ENCODE measurements around the gene ADPRS. TPM values are rescaled to one million over a fixed set of nuclear protein-coding genes. Genes with fewer than 3 reads are reported as not detected.
A peak's percentile ranks its signal among the peaks of the same experiment; 100 is the strongest.

ADPRS gene
- total RNA-seq, 1 donor from 2014 or later = 57.0 TPM

DNA sequence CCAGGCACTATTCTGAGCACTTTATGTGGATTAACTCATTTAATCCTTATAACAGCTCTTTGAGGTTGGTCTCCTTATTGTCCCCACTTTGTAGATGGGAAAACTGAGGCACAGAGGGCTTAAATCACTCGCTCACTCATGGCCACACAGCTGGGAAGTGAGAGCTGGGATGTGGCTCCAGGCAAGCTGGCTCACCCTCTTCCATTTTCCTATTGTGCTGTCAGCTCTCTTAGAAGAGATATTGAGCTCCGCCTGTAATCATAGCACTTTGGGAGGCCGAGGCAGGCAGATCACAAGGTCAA lies 40.2 kb downstream of the ADPRS start:
- no peak for DNase-seq (ENCODE audit: low read depth)

DNA sequence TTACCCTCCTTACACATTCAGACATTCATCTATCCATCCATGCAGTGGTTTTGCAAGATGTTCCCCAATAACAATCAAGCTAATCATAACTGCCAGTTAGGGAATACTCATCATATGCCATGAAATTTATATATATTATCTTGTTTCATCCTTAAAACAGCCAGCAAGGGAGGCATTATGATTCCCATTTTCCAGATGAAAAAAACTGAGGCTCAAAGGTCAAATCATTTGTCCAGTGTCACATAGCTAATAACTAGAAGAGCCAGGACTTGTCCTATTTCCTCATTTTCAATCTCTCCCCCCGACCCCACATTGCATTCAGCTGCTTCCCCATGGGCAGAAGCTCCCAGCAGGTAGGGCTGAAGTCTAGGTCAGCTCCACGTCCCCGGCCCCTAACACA lies 43.3 kb downstream of the ADPRS start:
- DNase-seq (ENCODE audit: low read depth) = no peak

DNA sequence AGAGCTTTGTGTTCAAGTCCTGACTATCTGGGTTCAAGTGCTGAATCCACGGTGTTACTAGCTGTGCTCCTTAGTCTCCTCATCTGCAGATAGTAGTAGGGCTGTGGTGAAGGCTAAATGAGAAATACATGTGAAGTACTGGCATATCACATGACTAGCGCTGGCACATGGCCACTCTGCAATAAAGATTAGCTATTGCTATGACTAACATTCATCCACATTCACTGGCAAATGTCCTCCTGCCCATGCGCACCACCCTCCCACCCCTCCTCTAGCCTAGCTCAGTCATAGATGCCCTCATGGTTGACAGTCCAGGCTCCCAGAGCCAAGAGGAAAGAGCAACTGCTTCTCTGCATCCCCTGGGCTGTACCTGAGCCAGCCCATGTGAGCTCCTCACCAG lies 44.8 kb downstream of the ADPRS start:
- DNase-seq (ENCODE audit: low read depth) = peak; percentile 73

DNA sequence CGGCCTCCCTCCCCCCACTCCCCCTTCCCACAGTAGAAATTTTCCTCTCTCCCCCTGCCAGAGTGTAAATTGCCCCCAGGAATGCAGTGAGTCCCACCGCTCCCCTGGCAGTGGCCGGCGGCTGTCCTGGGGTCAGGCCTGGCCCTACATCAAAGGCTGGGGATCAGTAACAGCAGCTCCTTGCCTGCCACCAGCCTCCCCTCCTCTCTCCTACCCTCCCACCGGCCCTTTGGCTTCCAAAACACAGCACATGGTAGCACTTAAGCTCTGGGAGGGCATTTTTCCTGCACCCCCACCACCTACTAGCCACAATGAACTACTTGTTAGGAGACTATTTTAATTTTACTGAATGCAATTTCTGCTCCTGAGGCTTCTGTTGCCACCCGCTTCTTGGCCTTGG lies 45.3 kb downstream of the ADPRS start:
- no peak for DNase-seq (ENCODE audit: low read depth)

DNA sequence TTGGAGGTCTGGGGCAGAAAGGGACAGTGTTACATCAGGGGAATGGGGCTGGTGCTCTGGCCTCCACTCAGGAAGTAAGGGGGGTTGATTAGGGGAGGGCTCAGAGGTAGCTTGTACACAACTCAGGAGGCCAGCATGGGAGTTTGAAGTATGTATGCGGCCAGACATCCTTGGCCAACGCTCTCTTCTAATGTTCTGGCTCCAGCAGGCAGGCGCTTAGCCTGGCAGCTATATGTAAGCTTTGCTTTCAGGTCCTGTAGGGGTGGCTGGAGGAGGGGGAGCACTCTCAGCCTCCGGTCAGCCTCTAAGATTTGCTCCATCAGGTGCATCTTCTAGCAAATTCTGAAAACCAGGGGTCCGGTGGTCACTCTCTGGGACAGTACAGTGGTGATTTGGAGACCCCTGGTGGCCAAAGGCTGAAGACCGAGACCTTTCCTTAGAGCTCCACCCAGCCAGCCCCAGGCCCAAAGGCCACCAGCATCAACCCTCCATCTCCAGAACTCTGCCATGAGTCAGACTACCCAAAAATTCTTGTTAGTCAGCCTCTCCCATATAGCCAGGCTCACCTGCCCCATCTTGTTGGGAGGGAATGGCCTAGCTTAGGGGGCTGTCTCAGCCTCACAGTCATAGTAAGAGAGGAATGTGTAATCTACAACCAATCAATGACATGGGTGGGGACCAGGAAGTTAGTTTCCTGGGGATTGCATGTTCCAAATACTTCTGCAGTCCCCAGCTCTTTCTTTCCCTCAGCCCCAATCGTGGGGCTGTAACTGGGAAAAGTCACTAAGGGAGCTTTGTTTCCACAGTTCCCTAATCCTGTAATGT lies 46.0 kb downstream of the ADPRS start:
- DNase-seq (ENCODE audit: low read depth) = peak; percentile 65

DNA sequence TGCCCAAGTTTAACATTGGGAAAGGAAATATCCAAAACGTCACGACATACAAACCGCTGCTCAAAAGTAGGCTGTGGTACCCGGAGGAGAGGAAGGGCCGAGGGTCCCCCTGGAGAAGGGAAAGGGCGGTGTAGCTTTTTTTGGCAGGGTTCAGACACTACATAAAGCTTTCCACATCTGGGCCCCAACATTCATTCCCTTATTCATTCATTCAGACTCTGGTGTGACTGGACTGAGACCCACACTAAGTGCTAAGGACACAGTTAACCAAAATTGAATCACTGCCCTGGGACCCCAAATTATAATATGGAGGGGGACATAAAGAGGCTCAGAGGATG lies 46.6 kb downstream of the ADPRS start:
- no peak for DNase-seq (ENCODE audit: low read depth)

DNA sequence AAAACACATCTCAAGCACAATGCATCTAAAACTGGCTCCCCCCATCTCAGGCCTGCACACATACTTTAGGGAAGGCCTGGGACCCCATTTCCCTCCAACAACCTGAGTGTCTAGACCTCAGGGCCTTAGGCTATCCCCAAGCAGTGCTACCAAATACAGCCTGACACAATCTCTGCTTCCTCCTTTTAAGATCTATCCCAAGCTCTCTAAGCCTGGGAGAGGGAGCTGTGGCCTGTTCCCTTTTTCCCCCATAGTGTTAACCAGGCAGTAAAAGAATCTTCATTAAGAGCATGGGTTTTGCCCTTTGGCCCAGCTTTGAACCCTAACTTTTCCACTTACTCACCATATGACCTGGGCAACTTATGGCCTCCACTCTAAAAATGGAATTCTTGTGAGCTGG lies 47.1 kb downstream of the ADPRS start:
- DNase-seq (ENCODE audit: low read depth) = no peak

DNA sequence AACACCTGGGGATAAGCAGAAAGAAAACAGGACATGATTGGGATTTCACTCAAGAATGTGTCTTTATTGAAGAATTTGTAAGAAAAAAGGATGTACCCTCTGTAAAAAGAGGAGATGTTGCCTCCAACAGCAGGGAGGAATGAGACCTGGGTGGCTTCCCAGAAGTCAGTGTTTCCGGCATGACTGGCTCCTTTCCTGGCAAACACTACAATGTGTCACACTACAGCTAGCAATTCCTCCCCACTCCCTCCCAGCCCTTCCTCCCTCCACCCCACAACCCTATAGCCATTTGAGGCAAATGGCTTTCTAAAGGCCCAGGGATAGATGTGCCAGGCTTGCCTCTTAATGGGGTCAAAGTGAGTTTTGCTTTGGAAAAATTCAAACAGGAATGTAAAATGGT lies 47.8 kb downstream of the ADPRS start:
- DNase-seq (ENCODE audit: low read depth) = peak; percentile 65

DNA sequence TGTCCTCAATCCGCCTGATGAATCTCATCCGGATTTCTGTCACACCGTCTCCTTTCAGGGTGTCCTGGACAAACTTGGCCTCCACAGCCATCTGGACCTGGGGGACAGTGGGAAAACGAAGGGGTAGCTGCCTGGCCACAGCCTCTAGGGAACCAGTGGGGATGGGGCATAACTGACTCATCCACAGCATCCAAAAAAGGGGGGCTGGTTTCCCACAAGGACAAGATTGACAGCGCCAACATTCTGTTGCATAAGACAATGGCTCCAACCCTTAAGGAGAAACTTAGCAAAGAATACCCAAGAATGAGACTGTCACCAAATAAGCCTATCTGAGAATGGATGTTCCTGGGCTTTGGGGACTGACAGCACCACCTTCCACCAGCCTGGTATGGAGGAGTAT lies 48.5 kb downstream of the ADPRS start:
- DNase-seq (ENCODE audit: low read depth) = peak; percentile 82

DNA sequence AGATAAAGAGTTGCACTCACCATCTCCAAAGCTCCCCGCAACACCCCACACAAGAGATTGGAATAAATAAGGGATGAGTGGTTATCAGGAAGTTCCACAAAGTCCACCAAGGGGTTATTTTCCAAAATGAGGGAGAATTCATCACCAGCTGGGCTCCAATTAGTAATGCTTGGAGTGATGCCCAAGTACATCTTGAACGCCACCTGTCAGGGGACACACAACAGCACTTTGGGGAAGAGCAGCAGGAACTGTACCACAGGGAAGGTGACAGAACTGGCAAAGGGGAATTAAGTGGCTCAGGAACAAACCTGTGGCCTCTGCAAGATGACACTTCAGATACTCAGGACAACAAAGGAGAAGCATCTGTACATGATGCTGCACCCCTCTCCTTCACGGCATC lies 49.1 kb downstream of the ADPRS start:
- peak; percentile 63 for DNase-seq (ENCODE audit: low read depth)

DNA sequence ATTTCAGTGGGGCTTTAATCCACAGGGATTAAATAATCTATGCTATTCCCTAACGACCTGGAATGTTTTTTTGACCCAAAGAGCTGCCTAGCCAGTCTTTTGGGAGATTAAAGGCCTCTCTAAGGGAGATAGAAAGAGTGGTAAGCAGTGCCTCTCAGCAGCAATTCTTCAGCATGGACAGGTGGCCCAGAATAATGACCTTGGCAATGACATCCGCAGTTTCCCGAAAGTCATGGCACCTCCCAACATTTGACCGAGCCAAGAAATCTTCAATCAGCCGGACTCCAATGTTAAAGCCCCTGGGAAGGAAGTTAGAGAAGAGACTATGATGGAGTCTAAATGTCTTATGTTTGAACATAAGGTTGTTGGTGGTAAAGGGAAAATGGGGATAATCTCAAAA lies 50.8 kb downstream of the ADPRS start:
- DNase-seq (ENCODE audit: low read depth) = no peak

DNA sequence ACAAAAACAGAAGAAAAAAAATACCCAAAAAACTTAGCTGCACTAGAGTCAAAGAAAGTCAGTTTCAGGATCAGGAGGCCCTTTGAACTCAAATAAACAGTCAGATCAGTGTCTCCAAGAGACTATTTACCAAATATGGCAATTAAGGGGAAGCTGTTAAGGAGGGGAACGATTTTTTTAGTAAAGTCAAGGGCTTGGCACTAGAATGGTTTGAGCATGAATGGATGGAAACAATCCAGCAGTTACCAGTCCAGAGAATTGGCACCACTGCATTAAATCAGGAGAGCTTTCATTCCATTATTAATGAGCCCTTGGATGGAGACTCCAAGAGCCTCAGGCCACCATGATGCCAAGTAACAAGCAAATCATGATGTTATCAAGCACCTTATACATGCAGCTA lies 53.4 kb downstream of the ADPRS start:
- DNase-seq (ENCODE audit: low read depth) = no peak

DNA sequence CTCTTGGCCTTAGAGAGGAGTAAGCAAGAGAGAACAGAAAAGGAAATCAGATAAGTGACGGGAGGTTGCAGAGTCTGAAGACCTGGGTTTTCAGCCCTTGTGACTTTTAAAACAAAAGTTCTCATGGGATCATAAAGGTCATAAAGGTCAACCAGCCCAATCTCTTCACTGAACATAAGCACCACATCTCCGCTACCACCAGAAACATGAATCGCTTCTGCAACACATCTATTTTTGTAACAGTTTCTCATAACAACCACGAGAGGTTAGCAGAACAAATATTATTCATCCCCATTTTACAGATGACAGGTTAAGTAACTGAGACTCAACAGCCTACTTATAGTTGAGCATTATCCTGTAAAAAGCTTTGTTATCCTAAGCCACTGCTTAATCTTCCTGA lies 54.7 kb downstream of the ADPRS start:
- no peak for DNase-seq (ENCODE audit: low read depth)

Other genes with a start within 250 kb of the ADPRS start
- gene AGO1, start 205.7 kb upstream of the ADPRS start, total RNA-seq = 7.3 and 9.6 TPM in 2 replicates
- 12.8 and 17.1 TPM in 2 replicates for gene AGO3, start 157.8 kb upstream of the ADPRS start, total RNA-seq
- gene TEKT2, start 4.8 kb upstream of the ADPRS start, total RNA-seq = not detected in 2 replicates
- 3.2 and 3.9 TPM in 2 replicates for gene COL8A2, start 36.3 kb downstream of the ADPRS start, total RNA-seq
- 82.4 and 93.9 TPM in 2 replicates for gene TRAPPC3, start 60.6 kb downstream of the ADPRS start, total RNA-seq
- 733 and 867 TPM in 2 replicates for gene MAP7D1, start 67.3 kb downstream of the ADPRS start, total RNA-seq
- 74.7 and 85.8 TPM in 2 replicates for gene THRAP3, start 135.6 kb downstream of the ADPRS start, total RNA-seq
- 1.2 and 1.7 TPM in 2 replicates for gene SH3D21, start 217.5 kb downstream of the ADPRS start, total RNA-seq
- gene EVA1B, start 234.8 kb downstream of the ADPRS start, total RNA-seq = 26.4 and 42.0 TPM in 2 replicates